H1 (cell line): ENCODE results near the gene ST8SIA3. TPM values are rescaled to one million over a fixed set of nuclear protein-coding genes. Genes with fewer than 3 reads are reported as not detected.

ENCODE experiments used
- CTCF ChIA-PET: fragments of 300-600 bp; sonication (Branson Sonifier 250); formaldehyde crosslinking; loops from one replicate; lab custom pipeline; 2021; ENCODE audit not compliant: partially characterized antibody; lab: Charles Lee
- POLR2A ChIA-PET: fragments of 300-600 bp; sonication (Branson Sonifier 250); formaldehyde crosslinking; loops from one replicate; lab custom pipeline; 2021; ENCODE audit warnings: inconsistent platforms; ENCODE audit not compliant: partially characterized antibody; lab: Charles Lee
- DNase-seq, 2 experiments: peaks; one replicate each; pipeline versions ENCODE4 v3.0.0 to v3.0.0-alpha.2; 2010 to 2022; ENCODE audit warnings: low spot score in 2 of 2, low read depth in 1 of 2, mixed read lengths in 1 of 2
- FAIRE-seq: peaks from 2 replicates; lab custom pipeline; 2011; peaks lifted over from hg19 to GRCh38; lab: Jason Lieb, UNC
- H2AFZ ChIP-seq: 2 replicates; pipeline ENCODE4 v1.8.1; 2012; ENCODE audit warnings: low read length, inconsistent platforms
- H2AK5ac ChIP-seq: 2 replicates; pipeline ENCODE4 v1.6.1; 2013; ENCODE audit warnings: low read depth, low read length
- H2BK120ac ChIP-seq: replicated peaks from 2 replicates; pipeline ENCODE3; 2013; ENCODE audit warnings: low read depth, low read length, inconsistent platforms
- H2BK12ac ChIP-seq: 2 replicates; pipeline ENCODE4 v1.6.1; 2013; ENCODE audit warnings: low read depth, low read length
- H2BK15ac ChIP-seq: 2 replicates; pipeline ENCODE4 v1.6.1; 2013; ENCODE audit warnings: low read length
- H2BK20ac ChIP-seq: 2 replicates; pipeline ENCODE4 v1.6.1; 2013; ENCODE audit warnings: low read length
- H2BK5ac ChIP-seq: 2 replicates; pipeline ENCODE4 v1.6.1; 2013; ENCODE audit warnings: low read depth, low read length
- H3K14ac ChIP-seq: 2 replicates; pipeline ENCODE4 v1.6.1; 2013; ENCODE audit warnings: inconsistent platforms; ENCODE audit not compliant: insufficient read length
- H3K18ac ChIP-seq: 2 replicates; pipeline ENCODE4 v1.6.1; 2013; ENCODE audit warnings: low read length; ENCODE audit errors: extremely low read depth
- H3K23ac ChIP-seq: 2 replicates; pipeline ENCODE4 v1.6.1; 2013; ENCODE audit warnings: inconsistent platforms; ENCODE audit not compliant: insufficient read length
- H3K23me2 ChIP-seq: 2 replicates; pipeline ENCODE4 v1.6.1; 2013; ENCODE audit warnings: low read depth, low read length
- H3K27ac ChIP-seq: 2 replicates; pipeline ENCODE4 v1.6.1; 2011; ENCODE audit warnings: low read depth, low read length, inconsistent platforms
- H3K27me3 ChIP-seq, 4 experiments: replicated peaks in 1 of 4; 1 replicate in 1 of 4; 2 replicates in 3 of 4; pipeline versions ENCODE4 v1.6.1 to v1.8.1; 2011 to 2013; ENCODE audit warnings: low read length in 3 of 4, mild to moderate bottlenecking in 3 of 4, inconsistent platforms in 2 of 4, mixed read lengths in 2 of 4, moderate library complexity in 1 of 4; ENCODE audit not compliant: control insufficient read depth in 3 of 4, insufficient read depth in 3 of 4; ENCODE audit errors: extremely low read depth in 1 of 4
- H3K36me3 ChIP-seq, 4 experiments: 2 replicates each; pipeline versions ENCODE4 v1.6.1 to v1.8.1; 2011 to 2013; ENCODE audit warnings: mild to moderate bottlenecking in 4 of 4, low read length in 3 of 4, moderate library complexity in 2 of 4, control low read depth in 1 of 4, inconsistent platforms in 1 of 4; ENCODE audit not compliant: insufficient read depth in 4 of 4, control insufficient read depth in 2 of 4
- H3K4ac ChIP-seq: replicated peaks from 2 replicates; pipeline ENCODE3; 2013; ENCODE audit warnings: low read length, low read depth, mixed read lengths, inconsistent platforms; ENCODE audit not compliant: insufficient read length
- H3K4me1 ChIP-seq, 4 experiments: replicated peaks in 1 of 4; 1 replicate in 1 of 4; 2 replicates in 3 of 4; pipeline versions ENCODE4 v1.6.1 to v1.8.1; 2011 to 2013; ENCODE audit warnings: low read length in 3 of 4, inconsistent platforms in 2 of 4, mixed read lengths in 1 of 4; ENCODE audit not compliant: insufficient read depth in 4 of 4, control insufficient read depth in 3 of 4
- H3K4me2 ChIP-seq, 2 experiments: 2 replicates each; pipeline versions ENCODE4 v1.6.1 to v1.8.1; 2011 to 2013; ENCODE audit warnings: low read depth in 2 of 2, low read length in 2 of 2, control low read depth in 1 of 2, inconsistent platforms in 1 of 2, mild to moderate bottlenecking in 1 of 2; ENCODE audit not compliant: insufficient read depth in 1 of 2
- H3K4me3 ChIP-seq, 4 experiments: fragments of 200-600, 300-600 bp in 1 of 4; sonication (generic), shearing (Covaris generic), sonication (Bioruptor Twin) in 1 of 4; 2 replicates each; pipeline versions ENCODE4 v1.5.1 to v1.8.1; 2011 to 2016; ENCODE audit warnings: low read length in 4 of 4, low read depth in 3 of 4, control low read depth in 2 of 4, inconsistent platforms in 2 of 4, mild to moderate bottlenecking in 2 of 4, mixed read lengths in 1 of 4, moderate library complexity in 1 of 4; ENCODE audit not compliant: insufficient read depth in 2 of 4; ENCODE audit errors: extremely low read depth in 1 of 4
- H3K56ac ChIP-seq: replicated peaks from 2 replicates; pipeline ENCODE3; 2013; ENCODE audit warnings: low read depth, mild to moderate bottlenecking, mixed read lengths, low read length, inconsistent platforms; ENCODE audit not compliant: insufficient read length
- H3K79me1 ChIP-seq: 2 replicates; pipeline ENCODE4 v1.6.1; 2013; ENCODE audit warnings: low read depth, low read length, control low read depth
- H3K79me2 ChIP-seq, 2 experiments: 2 replicates each; pipeline versions ENCODE4 v1.6.1 to v1.8.1; 2012 to 2013; ENCODE audit warnings: low read length in 2 of 2, mild to moderate bottlenecking in 2 of 2, inconsistent platforms in 1 of 2; ENCODE audit not compliant: insufficient read depth in 2 of 2, control insufficient read depth in 1 of 2
- H3K9ac ChIP-seq, 4 experiments: replicated peaks in 1 of 4; 1 replicate in 1 of 4; 2 replicates in 3 of 4; pipeline versions ENCODE4 v1.6.1 to v1.8.1; 2011 to 2013; ENCODE audit warnings: low read depth in 3 of 4, low read length in 3 of 4, control low read depth in 2 of 4, mild to moderate bottlenecking in 2 of 4, moderate library complexity in 2 of 4, inconsistent platforms in 1 of 4; ENCODE audit errors: extremely low read depth in 1 of 4
- H3K9me3 ChIP-seq, 2 experiments: 2 replicates each; pipeline versions ENCODE4 v1.6.1 to v1.8.1; 2012 to 2013; ENCODE audit warnings: mild to moderate bottlenecking in 2 of 2, moderate library complexity in 2 of 2, control low read depth in 1 of 2, inconsistent platforms in 1 of 2, low read depth in 1 of 2, low read length in 1 of 2, mixed read lengths in 1 of 2; ENCODE audit not compliant: insufficient read depth in 2 of 2
- H4K20me1 ChIP-seq, 2 experiments: replicated peaks in 1 of 2; 2 replicates each; pipeline versions ENCODE3 to v1.8.1; 2011 to 2013; ENCODE audit warnings: inconsistent platforms in 2 of 2, low read length in 2 of 2, mild to moderate bottlenecking in 1 of 2; ENCODE audit not compliant: insufficient read depth in 2 of 2, control insufficient read depth in 1 of 2
- H4K5ac ChIP-seq: 2 replicates; pipeline ENCODE4 v1.6.1; 2013; ENCODE audit warnings: low read length, low read depth, mixed read lengths, inconsistent platforms; ENCODE audit not compliant: insufficient read length
- H4K8ac ChIP-seq: 2 replicates; pipeline ENCODE4 v1.8.0; 2013; ENCODE audit warnings: mild to moderate bottlenecking, moderate library complexity, low read length, inconsistent platforms; ENCODE audit not compliant: insufficient read depth; ENCODE audit errors: extremely low read depth
- H4K91ac ChIP-seq: replicated peaks from 2 replicates; pipeline ENCODE3; 2013; ENCODE audit warnings: low read length, mixed read lengths, inconsistent platforms; ENCODE audit not compliant: insufficient read length
- ATF3 ChIP-seq: IDR thresholded peaks from 2 replicates; pipeline ENCODE4 v1.6.1; 2011; ENCODE audit warnings: low read depth, mild to moderate bottlenecking, low read length; ENCODE audit not compliant: insufficient read depth
- BACH1 ChIP-seq: IDR thresholded peaks from 2 replicates; pipeline ENCODE4 v1.6.1; 2012; ENCODE audit warnings: low read length, improper control_type of control experiment
- CREB1 ChIP-seq: IDR thresholded peaks from 2 replicates; pipeline ENCODE4 v1.6.1; 2012; ENCODE audit warnings: inconsistent platforms
- FOSL1 ChIP-seq: IDR thresholded peaks from 2 replicates; pipeline ENCODE4 v1.6.1; 2011; ENCODE audit warnings: mild to moderate bottlenecking, low read depth, low read length, moderate library complexity; ENCODE audit not compliant: insufficient read depth
- GTF2F1 ChIP-seq: IDR thresholded peaks from 2 replicates; pipeline ENCODE4 v1.6.1; 2012; ENCODE audit warnings: low read depth, low read length, improper control_type of control experiment, borderline replicate concordance
- HDAC2 ChIP-seq, 2 experiments: fragments of 300-600 bp in 1 of 2; sonication (generic) in 1 of 2; IDR thresholded peaks; 2 replicates each; pipeline ENCODE4 v1.6.1; 2011 to 2012; ENCODE audit warnings: low read depth in 2 of 2, low read length in 2 of 2, mild to moderate bottlenecking in 2 of 2, moderate library complexity in 2 of 2, borderline replicate concordance in 1 of 2, inconsistent platforms in 1 of 2
- POLR2AphosphoS5 ChIP-seq: IDR thresholded peaks from 2 replicates; pipeline ENCODE4 v1.6.1; 2011; ENCODE audit warnings: low read depth, low read length
- RFX5 ChIP-seq: IDR thresholded peaks from 2 replicates; pipeline ENCODE4 v1.6.1; 2011; ENCODE audit warnings: low read depth, low read length, improper control_type of control experiment, borderline replicate concordance
- RNF2 ChIP-seq: fragments of 200-900, 300-1000 bp; sonication (generic); IDR thresholded peaks from 2 replicates; pipeline ENCODE4 v1.7.1; 2016; ENCODE audit warnings: borderline replicate concordance, low read depth, mild to moderate bottlenecking, antibody characterized with exemption, low read length; ENCODE audit not compliant: poor library complexity, severe bottlenecking; ENCODE audit errors: missing control alignments
- SP1 ChIP-seq: IDR thresholded peaks from 2 replicates; pipeline ENCODE4 v1.6.1; 2011; ENCODE audit warnings: low read depth, low read length
- WGBS, 2 experiments: shearing (Covaris generic) in 1 of 2; methylation state at CpG; one replicate each; pipeline versions ENCODE4 v1.1.6 to v1.1.7; 2013 to 2015; ENCODE audit warnings: low lambda C conversion rate in 2 of 2, mixed read lengths in 2 of 2, inconsistent platforms in 1 of 2, low coverage in 1 of 2, missing lambda C conversion rate in 1 of 2; ENCODE audit not compliant: insufficient replicate concordance in 2 of 2, insufficient coverage in 1 of 2, insufficient read length in 1 of 2; ENCODE audit errors: extremely low coverage in 1 of 2, missing lambda C conversion rate in 1 of 2; 5-methylcytosine and 5-hydroxymethylcytosine counted together
- polyA plus RNA-seq, 7 experiments: library from polyadenylated mRNA; depleted of rRNA in 3 of 7; stranded (reverse) in 5 of 7; unstranded in 2 of 7; fragments of >200 nt in 5 of 7; fragments of 200-250 nt in 2 of 7; gene quantifications; 1 replicate in 5 of 7; 2 replicates in 1 of 7; 4 replicates in 1 of 7; pipeline versions ENCODE4 v1.2.1 to v1.2.3, GENCODE V29; 2011 to 2013; ENCODE audit warnings: missing spikeins in 2 of 7, mixed read lengths in 2 of 7
- total RNA-seq: library from RNA; stranded (reverse); fragmentation: NEBNext Ultra II Directional; extraction: Animal tissue kit (Norgen Biotek cat#: 25700); gene quantifications from 2 replicates; pipeline ENCODE4 v1.2.1, GENCODE V29; 2021
- TF ChIP-seq, protein P1 (sequence below), 3 experiments: IDR thresholded peaks; 1 replicate in 2 of 3; 2 replicates in 1 of 3; pipeline versions ENCODE4 v1.5.1 to v1.6.1; 2011; ENCODE audit warnings: low read length in 3 of 3, mild to moderate bottlenecking in 3 of 3, inconsistent platforms in 2 of 3, low read depth in 1 of 3, moderate library complexity in 1 of 3; ENCODE audit not compliant: insufficient read depth in 1 of 3; ENCODE audit errors: control extremely low read depth in 1 of 3

ST8SIA3 gene
- total and polyA plus RNA-seq, 2 of the 8 experiments (the other 6 are each of a cell fraction or from before 2014, with no cell fraction given) = 1.2 to 3.7 TPM

DNA sequence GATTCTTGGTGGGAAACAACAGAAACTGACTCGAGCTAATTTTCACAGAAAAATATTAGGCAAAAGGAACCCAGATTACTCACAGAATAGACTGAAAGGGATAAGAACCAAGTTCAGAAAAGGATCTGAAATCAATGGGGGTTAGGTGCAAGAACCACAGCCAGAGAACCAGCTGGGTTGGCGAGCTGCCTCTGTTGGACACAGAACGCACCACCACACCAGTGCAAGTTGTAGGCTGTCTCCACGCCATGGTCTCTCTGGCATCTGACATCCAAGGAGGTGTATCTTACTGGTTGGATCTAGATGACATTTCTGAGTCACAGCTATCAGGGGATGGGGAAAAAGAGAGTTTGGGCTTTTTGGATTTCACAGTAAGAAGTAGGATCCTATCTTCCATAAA is 64.2 kb downstream of the ST8SIA3 start:
- POLR2A ChIA-PET = no interaction called here
- Histone ChIP-seq H3K79me1 (no peaks in the 10 kb centered on the region), H2BK20ac (no peak overlapping the region), H2BK5ac (no peak overlapping the region), H3K23ac (no peak overlapping the region), H3K9me3 (no peaks in the 10 kb centered on the region), H3K79me2 (no peaks in the 10 kb centered on the region), H3K27ac (no peak overlapping the region), H4K5ac (no peak overlapping the region), H3K4me2 (no peak overlapping the region), H3K23me2 (no peaks in the 10 kb centered on the region), H3K4ac (no peak overlapping the region), H2BK15ac (no peak overlapping the region), H3K36me3 (no peaks in the 10 kb centered on the region), H3K56ac (no peak overlapping the region), H3K4me3 (no peak overlapping the region), H3K18ac (no peak overlapping the region), H2AFZ (no peak overlapping the region), H4K8ac (no peak overlapping the region), H2BK12ac (no peak overlapping the region), H3K4me1 (no peaks in the 10 kb centered on the region), H4K20me1 (no peaks in the 10 kb centered on the region), H3K9ac (no peak overlapping the region), H3K14ac (no peak overlapping the region), H2AK5ac (no peak overlapping the region), H2BK120ac (no peak overlapping the region), H4K91ac (peak overlapping the region; percentile 29), H3K27me3 (no peaks in the 10 kb centered on the region)
- FAIRE-seq = no peak
- no peak for DNase-seq
- CTCF ChIA-PET = interaction anchor here (1.3 to 1.6 kb wide), 2 partner anchors 18 to 233 kb away, joined by 3 to 4 read pairs; no protein-coding TSS in a partner anchor
- WGBS, 2 experiments = 77% methylated on average over 4 of the region's 4 CpGs; no CpG with 5 or more reads in 1 of the 2 experiments
- no peak for TF ChIP-seq BACH1
- TF ChIP-seq RFX5 = no peak
- no peak for TF ChIP-seq CREB1
- TF ChIP-seq POLR2AphosphoS5 = no peak
- TF ChIP-seq HDAC2 (IDR thresholded peaks at IDR 0.05; ENCODE audit: borderline replicate concordance in 1 of 2, low read depth in 2 of 2, low read length in 2 of 2) = no peak
- no peak for TF ChIP-seq RNF2
- TF ChIP-seq, protein P1, sequence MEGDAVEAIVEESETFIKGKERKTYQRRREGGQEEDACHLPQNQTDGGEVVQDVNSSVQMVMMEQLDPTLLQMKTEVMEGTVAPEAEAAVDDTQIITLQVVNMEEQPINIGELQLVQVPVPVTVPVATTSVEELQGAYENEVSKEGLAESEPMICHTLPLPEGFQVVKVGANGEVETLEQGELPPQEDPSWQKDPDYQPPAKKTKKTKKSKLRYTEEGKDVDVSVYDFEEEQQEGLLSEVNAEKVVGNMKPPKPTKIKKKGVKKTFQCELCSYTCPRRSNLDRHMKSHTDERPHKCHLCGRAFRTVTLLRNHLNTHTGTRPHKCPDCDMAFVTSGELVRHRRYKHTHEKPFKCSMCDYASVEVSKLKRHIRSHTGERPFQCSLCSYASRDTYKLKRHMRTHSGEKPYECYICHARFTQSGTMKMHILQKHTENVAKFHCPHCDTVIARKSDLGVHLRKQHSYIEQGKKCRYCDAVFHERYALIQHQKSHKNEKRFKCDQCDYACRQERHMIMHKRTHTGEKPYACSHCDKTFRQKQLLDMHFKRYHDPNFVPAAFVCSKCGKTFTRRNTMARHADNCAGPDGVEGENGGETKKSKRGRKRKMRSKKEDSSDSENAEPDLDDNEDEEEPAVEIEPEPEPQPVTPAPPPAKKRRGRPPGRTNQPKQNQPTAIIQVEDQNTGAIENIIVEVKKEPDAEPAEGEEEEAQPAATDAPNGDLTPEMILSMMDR (IDR thresholded peaks at IDR 0.05; ENCODE audit: control extremely low read depth in 1 of 3, insufficient read depth in 1 of 3, low read depth in 1 of 3, low read length in 3 of 3) = no peak
- no peak for TF ChIP-seq SP1
- no peak for TF ChIP-seq GTF2F1
- TF ChIP-seq ATF3 = no peak
- TF ChIP-seq FOSL1 = no peak
